Gastroesophageal sphincter (tissue), 3 donors: ENCODE measurements around the gene FYB1.

Source experiments
- CTCF ChIP-seq, 4 experiments: fragments of 200-600 bp in 2 of 4; fragments of 450-650 bp in 2 of 4; sonication (generic) in 1 of 4; IDR thresholded peaks; one replicate each; pipeline ENCODE4 v1.5.1; 2017 to 2019; ENCODE audit warnings: antibody characterized with exemption in 4 of 4, mild to moderate bottlenecking in 2 of 4, moderate library complexity in 2 of 4
- POLR2A ChIP-seq, 2 donors: fragments of 450-650 bp; IDR thresholded peaks; one replicate each; pipeline ENCODE4 v1.6.1; 2017; ENCODE audit warnings: antibody characterized with exemption in 2 of 2, mild to moderate bottlenecking in 2 of 2, moderate library complexity in 1 of 2

- TF ChIP-seq CTCF (IDR thresholded peaks at IDR 0.05) (peak in 2 of 4 experiments; percentile 18 to 25), POLR2A (IDR thresholded peaks at IDR 0.05) (no peak)
Measured at GRCh38 chr5:39148983-39149534, 70.3 kb downstream of the FYB1 start.
